ENCODE data around the gene TTLL7.

DNA sequence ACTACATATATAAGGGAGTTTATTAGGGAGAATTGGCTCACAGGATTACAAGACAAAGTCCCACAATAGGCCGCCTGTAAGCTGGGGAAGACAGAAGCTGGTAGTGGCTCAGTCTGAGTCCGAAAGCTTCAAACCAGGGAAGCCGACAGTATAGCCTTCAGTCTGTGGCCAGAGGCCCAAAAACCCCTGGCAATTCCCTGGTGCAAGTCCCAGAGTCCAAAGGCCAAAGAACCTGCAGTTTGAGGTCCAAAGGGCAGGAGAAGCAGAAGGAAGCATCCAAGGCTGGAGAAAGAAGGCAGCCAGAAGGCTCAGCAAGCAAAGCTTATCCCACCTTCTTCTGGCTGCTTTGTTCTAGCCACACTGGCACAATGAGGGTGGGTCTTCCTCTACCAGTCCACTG lies 13.9 kb downstream of the TTLL7 start:
- TF ChIP-seq, protein P1, sequence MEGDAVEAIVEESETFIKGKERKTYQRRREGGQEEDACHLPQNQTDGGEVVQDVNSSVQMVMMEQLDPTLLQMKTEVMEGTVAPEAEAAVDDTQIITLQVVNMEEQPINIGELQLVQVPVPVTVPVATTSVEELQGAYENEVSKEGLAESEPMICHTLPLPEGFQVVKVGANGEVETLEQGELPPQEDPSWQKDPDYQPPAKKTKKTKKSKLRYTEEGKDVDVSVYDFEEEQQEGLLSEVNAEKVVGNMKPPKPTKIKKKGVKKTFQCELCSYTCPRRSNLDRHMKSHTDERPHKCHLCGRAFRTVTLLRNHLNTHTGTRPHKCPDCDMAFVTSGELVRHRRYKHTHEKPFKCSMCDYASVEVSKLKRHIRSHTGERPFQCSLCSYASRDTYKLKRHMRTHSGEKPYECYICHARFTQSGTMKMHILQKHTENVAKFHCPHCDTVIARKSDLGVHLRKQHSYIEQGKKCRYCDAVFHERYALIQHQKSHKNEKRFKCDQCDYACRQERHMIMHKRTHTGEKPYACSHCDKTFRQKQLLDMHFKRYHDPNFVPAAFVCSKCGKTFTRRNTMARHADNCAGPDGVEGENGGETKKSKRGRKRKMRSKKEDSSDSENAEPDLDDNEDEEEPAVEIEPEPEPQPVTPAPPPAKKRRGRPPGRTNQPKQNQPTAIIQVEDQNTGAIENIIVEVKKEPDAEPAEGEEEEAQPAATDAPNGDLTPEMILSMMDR (IDR thresholded peaks at IDR 0.05; ENCODE audit: insufficient read depth, low read length, poor library complexity, severe bottlenecking), result no peak
- TF ChIP-seq EZH2phosphoT487 (conservative IDR thresholded peaks at IDR 0.05; ENCODE audit: low read length), result no peak
